Activated T-helper 17 cell treated with anti-CD3 and anti-CD28 coated beads, Interleukin-2, amount 50 U/mL, for 72 hours (primary cell): ENCODE data around the gene C1orf185. TPM values are rescaled to one million over a fixed set of nuclear protein-coding genes. Genes with fewer than 3 reads are reported as not detected.
"Not testable (repeated sequence)": the region's sequence is repeated elsewhere in the genome, so short reads cannot be mapped to it uniquely, and the experiment has no call there.

Source experiments
- ATAC-seq: fragments of 150-1000 bp; cut with Tn5 transposase; replicated peaks from 2 replicates; pipeline ENCODE4 v1.10.0; 2021; ENCODE audit warnings: mild to moderate bottlenecking, moderate library complexity
- H3K27ac Mint-ChIP-seq: one replicate; pipeline ENCODE4 v1.8.0; 2022; ENCODE audit warnings: mixed read lengths
- H3K27me3 Mint-ChIP-seq: one replicate; pipeline ENCODE4 v1.8.0; 2022; ENCODE audit warnings: mixed read lengths
- H3K36me3 Mint-ChIP-seq: one replicate; pipeline ENCODE4 v1.8.0; 2022; ENCODE audit warnings: low read depth, mild to moderate bottlenecking, mixed read lengths
- H3K4me1 Mint-ChIP-seq: one replicate; pipeline ENCODE4 v1.8.0; 2022; ENCODE audit warnings: mixed read lengths
- H3K4me3 Mint-ChIP-seq: one replicate; pipeline ENCODE4 v1.8.0; 2022; ENCODE audit warnings: mild to moderate bottlenecking, mixed read lengths
- H3K9me3 Mint-ChIP-seq: one replicate; pipeline ENCODE4 v1.8.0; 2022; ENCODE audit warnings: mixed read lengths
- total RNA-seq, 2 donors: library from RNA; stranded (reverse); gene quantifications; one replicate each; pipeline ENCODE4 v1.2.3, GENCODE V29; 2022

Gene C1orf185
- total RNA-seq, 2 donors from 2014 or later, result not detected

DNA sequence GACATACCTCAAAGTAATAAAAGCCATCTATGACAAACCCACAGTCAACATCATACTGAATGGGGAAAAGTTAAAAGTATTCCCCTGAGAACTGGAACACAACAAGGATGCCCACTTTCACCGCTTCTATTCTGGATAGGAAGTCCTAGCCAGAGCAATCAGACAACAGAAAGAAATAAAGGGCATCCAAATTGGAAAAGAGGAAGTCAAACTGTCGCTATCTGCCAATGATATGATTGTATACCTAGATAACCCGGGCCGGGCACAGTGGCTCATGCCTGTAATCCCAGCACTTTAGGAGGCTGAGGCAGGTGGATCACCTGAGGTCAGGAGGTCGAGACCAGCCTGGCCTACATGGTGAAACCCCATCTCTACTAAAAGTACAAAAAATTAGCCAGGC lies 60.5 kb downstream of the C1orf185 start:
- H3K4me3 Mint-ChIP-seq, H3K36me3 Mint-ChIP-seq, H3K27ac Mint-ChIP-seq, ATAC-seq, H3K27me3 Mint-ChIP-seq, H3K4me1 Mint-ChIP-seq, H3K9me3 Mint-ChIP-seq: not testable (repeated sequence)

GRCh38 chr1:51165540-51165939 lies 63.5 kb downstream of the C1orf185 start:
- no peaks in the 10 kb centered on the region for H3K27me3 Mint-ChIP-seq
- H3K4me1 Mint-ChIP-seq, result no peaks in the 10 kb centered on the region
- H3K4me3 Mint-ChIP-seq, result no peak overlapping the region
- ATAC-seq, result no peak
- no peaks in the 10 kb centered on the region for H3K36me3 Mint-ChIP-seq
- no peak overlapping the region for H3K27ac Mint-ChIP-seq
- H3K9me3 Mint-ChIP-seq, result no peaks in the 10 kb centered on the region

DNA sequence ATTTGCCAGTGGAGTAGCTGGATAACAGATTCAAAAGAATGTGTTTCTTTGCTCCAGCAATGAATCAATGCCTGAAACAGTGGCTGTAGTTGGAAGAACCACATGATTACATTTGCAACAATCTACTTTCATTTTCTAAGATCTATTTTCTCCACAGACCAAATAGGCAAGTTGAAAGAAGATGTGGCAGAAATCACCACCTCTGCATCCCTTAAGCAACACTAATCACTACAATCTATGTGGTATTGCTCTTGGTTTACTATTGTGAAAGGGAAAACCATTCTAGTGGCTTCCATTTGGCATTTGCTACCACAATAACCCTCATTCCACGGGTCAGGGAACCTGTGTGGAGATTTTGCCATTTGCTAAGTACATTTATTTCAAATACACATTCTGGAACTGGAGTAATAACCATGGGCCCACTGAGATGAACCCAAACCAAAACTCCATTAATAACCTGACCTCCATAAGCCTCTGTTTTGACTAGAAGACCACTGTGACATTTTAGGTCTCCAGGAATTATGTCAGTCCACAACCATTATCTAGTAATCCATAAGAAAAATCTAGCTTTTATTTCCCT lies 66.3 kb downstream of the C1orf185 start:
- Mint-ChIP-seq H3K27ac (no peak overlapping the region), H3K9me3 (no peaks in the 10 kb centered on the region), H3K4me3 (no peak overlapping the region), H3K36me3 (no peaks in the 10 kb centered on the region), H3K27me3 (no peaks in the 10 kb centered on the region), H3K4me1 (no peaks in the 10 kb centered on the region)
- peak; percentile 52 for ATAC-seq

DNA sequence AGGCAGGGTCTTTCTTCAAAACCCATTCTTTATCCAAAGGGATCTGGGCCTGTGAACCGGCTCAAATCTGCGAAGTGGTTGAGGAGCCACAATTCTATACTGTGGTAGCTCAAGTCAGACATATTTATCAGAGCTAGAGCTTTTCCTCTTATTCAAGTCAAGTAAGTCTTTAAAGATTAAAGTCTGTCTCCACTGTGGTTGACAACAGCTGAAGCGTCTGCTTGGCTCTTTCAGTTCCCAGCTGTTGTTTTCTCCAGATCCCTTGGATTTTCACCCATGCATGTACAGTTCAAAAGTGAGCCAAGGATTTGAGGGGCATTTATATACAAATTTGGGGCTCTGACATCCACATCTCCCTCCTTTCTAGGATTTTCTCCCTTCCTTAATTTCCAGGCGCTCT lies 66.9 kb downstream of the C1orf185 start:
- Mint-ChIP-seq H3K27ac (no peak overlapping the region), H3K27me3 (no peaks in the 10 kb centered on the region), H3K4me1 (no peaks in the 10 kb centered on the region), H3K9me3 (no peaks in the 10 kb centered on the region), H3K36me3 (no peaks in the 10 kb centered on the region), H3K4me3 (no peak overlapping the region)
- ATAC-seq, result no peak

DNA sequence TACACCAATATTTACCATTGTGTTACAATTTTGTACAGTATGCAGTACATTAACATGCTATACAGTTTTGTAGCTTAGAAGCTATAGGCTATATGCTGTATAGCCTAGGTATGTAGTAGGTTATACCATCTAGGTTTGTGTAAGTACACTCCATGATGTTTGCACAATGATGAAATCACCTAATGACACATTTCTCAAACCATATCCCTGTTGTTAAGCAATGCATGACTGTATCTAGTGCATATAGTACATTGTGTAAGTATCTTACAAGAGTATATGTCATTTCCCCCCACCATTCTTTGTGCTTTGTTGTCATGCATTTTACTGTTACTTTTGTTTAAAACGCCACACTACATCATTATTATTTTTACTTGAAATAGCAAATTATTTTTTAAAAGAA lies 68.3 kb downstream of the C1orf185 start:
- ATAC-seq, result no peak

DNA sequence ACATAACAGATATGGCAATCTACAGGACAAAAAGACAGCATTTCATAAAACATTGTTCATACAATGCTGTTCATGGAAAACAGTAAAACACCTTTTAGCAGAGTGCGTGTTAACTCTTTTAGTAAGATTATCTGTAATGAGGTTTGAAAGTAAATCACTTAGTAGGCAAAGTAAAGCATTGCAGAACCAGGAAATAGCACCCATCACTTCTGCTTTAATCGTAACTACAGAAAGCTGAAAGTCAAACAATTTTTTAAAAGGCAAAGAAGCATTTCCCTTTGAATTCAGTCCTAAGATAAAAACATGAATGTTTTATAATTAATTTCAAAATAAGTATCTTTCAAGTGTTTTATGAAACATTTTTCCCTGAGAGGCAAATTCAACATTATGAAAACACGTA lies 70.8 kb downstream of the C1orf185 start:
- no peak for ATAC-seq
- Mint-ChIP-seq H3K36me3 (no peaks in the 10 kb centered on the region), H3K4me3 (no peak overlapping the region), H3K4me1 (no peaks in the 10 kb centered on the region), H3K27ac (no peak overlapping the region), H3K9me3 (no peaks in the 10 kb centered on the region), H3K27me3 (peaks cover 18% of the 10 kb centered on the region)

More for the DNA sequence above, 68.3 kb downstream of the C1orf185 start:
- Mint-ChIP-seq H3K4me3 (no peak overlapping the region), H3K4me1 (no peaks in the 10 kb centered on the region), H3K27me3 (peaks cover 6% of the 10 kb centered on the region), H3K36me3 (no peaks in the 10 kb centered on the region), H3K9me3 (no peaks in the 10 kb centered on the region), H3K27ac (no peak overlapping the region)

DNA sequence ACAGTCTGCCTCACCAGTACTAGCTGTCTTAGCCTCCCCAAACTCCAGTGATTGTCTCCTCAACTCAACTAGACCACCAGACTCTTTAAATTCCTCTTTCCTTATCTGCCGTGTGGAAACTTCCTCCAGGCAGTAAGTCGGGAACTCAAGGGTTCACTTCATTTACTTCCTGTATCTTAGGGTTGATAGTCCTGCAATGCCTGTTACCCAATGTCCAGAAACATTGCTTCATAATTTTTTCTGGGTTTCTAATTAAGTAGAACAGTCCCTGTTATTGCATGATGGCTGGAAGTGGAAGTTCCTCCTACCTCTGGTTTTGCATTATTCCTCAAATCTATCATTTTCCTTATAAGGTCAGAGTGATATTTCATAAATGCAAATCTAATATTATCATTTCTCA lies 73.2 kb downstream of the C1orf185 start:
- H3K36me3 Mint-ChIP-seq, result no peaks in the 10 kb centered on the region
- no peak overlapping the region for H3K4me3 Mint-ChIP-seq
- no peaks in the 10 kb centered on the region for H3K4me1 Mint-ChIP-seq
- no peaks in the 10 kb centered on the region for H3K9me3 Mint-ChIP-seq
- no peak for ATAC-seq
- H3K27ac Mint-ChIP-seq, result no peak overlapping the region
- H3K27me3 Mint-ChIP-seq, result peaks cover 26% of the 10 kb centered on the region

GRCh38 chr1:51177988-51178387 lies 76.0 kb downstream of the C1orf185 start:
- not testable (repeated sequence) for H3K36me3 Mint-ChIP-seq, H3K4me3 Mint-ChIP-seq, H3K4me1 Mint-ChIP-seq, ATAC-seq, H3K9me3 Mint-ChIP-seq, H3K27ac Mint-ChIP-seq
- H3K27me3 Mint-ChIP-seq, result peaks cover 34% of the 10 kb centered on the region

DNA sequence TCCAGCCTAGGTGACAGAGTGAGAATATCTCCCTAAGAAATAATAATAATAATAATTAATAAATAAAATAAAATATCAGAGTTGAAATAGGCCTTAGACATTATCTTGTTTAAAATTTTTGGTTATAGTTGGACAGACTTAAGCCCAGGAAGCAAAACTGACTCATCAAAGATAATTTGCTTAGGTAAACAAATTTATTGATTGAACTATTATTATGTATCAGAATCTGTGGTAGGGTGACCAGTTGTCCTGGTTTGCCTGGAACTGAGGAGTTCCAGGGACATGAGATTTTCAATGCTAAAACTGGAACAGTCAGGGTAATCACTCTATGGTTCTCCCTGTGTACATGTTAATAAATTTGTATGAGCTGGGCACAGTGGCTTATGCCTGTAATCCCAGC lies 86.2 kb downstream of the C1orf185 start:
- H3K36me3 Mint-ChIP-seq, result no peaks in the 10 kb centered on the region
- ATAC-seq, result no peak
- no peaks in the 10 kb centered on the region for H3K27me3 Mint-ChIP-seq
- no peak overlapping the region for H3K27ac Mint-ChIP-seq
- H3K4me3 Mint-ChIP-seq, result no peak overlapping the region
- H3K4me1 Mint-ChIP-seq, result no peaks in the 10 kb centered on the region
- no peaks in the 10 kb centered on the region for H3K9me3 Mint-ChIP-seq

- H3K9me3 Mint-ChIP-seq, result no peaks in the 10 kb centered on the region
- H3K4me3 Mint-ChIP-seq, result no peak overlapping the region
- H3K4me1 Mint-ChIP-seq, result no peaks in the 10 kb centered on the region
- no peaks in the 10 kb centered on the region for H3K27me3 Mint-ChIP-seq
- H3K36me3 Mint-ChIP-seq, result no peaks in the 10 kb centered on the region
- H3K27ac Mint-ChIP-seq, result no peak overlapping the region
- ATAC-seq, result no peak
Measured at GRCh38 chr1:51189421-51190073, 87.5 kb downstream of the C1orf185 start.

DNA sequence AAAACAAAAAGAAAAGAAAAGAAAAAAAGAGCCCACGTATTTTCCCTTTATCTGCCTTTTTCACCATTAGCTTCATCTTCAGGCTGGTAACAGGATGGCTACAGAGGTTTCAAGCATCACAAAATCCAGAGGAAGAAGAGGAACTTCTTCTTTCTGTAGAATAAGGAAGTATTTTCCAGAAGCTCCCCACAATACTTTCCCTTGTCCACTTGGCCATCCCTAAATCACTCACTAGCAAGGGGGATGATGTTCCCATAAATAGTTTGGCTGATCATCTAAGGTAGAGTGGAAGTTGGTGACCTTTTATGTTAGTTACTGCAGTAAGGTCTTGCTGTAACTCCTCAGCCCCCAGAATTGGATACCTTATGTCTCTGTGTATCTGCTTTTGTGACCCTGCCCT lies 88.9 kb downstream of the C1orf185 start:
- H3K27ac Mint-ChIP-seq, result no peak overlapping the region
- ATAC-seq, result no peak
- no peaks in the 10 kb centered on the region for H3K36me3 Mint-ChIP-seq
- no peaks in the 10 kb centered on the region for H3K4me1 Mint-ChIP-seq
- H3K4me3 Mint-ChIP-seq, result no peak overlapping the region
- no peaks in the 10 kb centered on the region for H3K27me3 Mint-ChIP-seq
- no peaks in the 10 kb centered on the region for H3K9me3 Mint-ChIP-seq

- H3K4me1 Mint-ChIP-seq, result no peaks in the 10 kb centered on the region
- no peaks in the 10 kb centered on the region for H3K36me3 Mint-ChIP-seq
- no peak overlapping the region for H3K27ac Mint-ChIP-seq
- no peak overlapping the region for H3K4me3 Mint-ChIP-seq
- H3K9me3 Mint-ChIP-seq, result no peaks in the 10 kb centered on the region
- ATAC-seq, result no peak
- no peaks in the 10 kb centered on the region for H3K27me3 Mint-ChIP-seq
Measured at GRCh38 chr1:51192213-51192843, 90.3 kb downstream of the C1orf185 start.

DNA sequence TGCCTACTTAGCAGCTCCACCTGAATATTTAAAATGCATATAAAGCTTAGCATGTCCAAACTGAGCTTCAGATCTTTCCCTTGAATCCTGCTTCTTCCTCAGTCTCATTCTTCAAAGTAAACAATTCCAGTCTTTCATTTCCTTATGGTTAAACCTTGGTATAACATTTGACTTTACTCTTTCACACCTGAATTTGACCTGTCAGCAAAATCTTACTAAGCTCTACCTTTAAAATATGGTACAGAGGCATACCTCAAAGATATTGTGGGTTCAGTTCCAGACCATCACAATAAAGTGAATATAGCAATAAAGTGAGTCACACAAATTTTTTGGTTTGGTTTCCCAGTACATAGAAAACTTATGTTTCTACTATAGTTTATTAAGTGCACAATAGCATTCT lies 91.5 kb downstream of the C1orf185 start:
- Mint-ChIP-seq H3K36me3 (no peaks in the 10 kb centered on the region), H3K27me3 (no peaks in the 10 kb centered on the region), H3K4me1 (no peaks in the 10 kb centered on the region), H3K27ac (no peak overlapping the region), H3K9me3 (no peaks in the 10 kb centered on the region), H3K4me3 (no peak overlapping the region)
- ATAC-seq, result no peak
